H9 (cell line): ENCODE results near the gene MAP2K7. TPM values are rescaled to one million over a fixed set of nuclear protein-coding genes. Genes with fewer than 3 reads are reported as not detected.

Source experiments
- DNase-seq: peaks from one replicate; pipeline ENCODE4 v3.0.0-alpha.2; 2017
- H2AFZ ChIP-seq: one replicate; pipeline ENCODE4 v1.6.1; 2013; ENCODE audit warnings: mild to moderate bottlenecking, low read length, control low read depth, moderate library complexity
- H2AK5ac ChIP-seq: 2 replicates; pipeline ENCODE4 v1.6.1; 2013; ENCODE audit warnings: low read length, control low read depth, mixed read lengths; ENCODE audit not compliant: insufficient read length
- H2BK120ac ChIP-seq: one replicate; pipeline ENCODE4 v1.6.1; 2013; ENCODE audit warnings: low read depth, mild to moderate bottlenecking, low read length, control low read depth, inconsistent platforms; ENCODE audit not compliant: poor library complexity, severe bottlenecking
- H2BK12ac ChIP-seq: 2 replicates; pipeline ENCODE4 v1.6.1; 2013; ENCODE audit warnings: low read length, control low read depth, mixed read lengths, low read depth; ENCODE audit not compliant: insufficient read length
- H2BK15ac ChIP-seq: 2 replicates; pipeline ENCODE4 v1.6.1; 2013; ENCODE audit warnings: low read depth, low read length, control low read depth
- H2BK20ac ChIP-seq: one replicate; pipeline ENCODE4 v1.6.1; 2013; ENCODE audit warnings: low read depth, mild to moderate bottlenecking, low read length, control low read depth, inconsistent platforms; ENCODE audit not compliant: poor library complexity, severe bottlenecking
- H2BK5ac ChIP-seq: 2 replicates; pipeline ENCODE4 v1.6.1; 2013; ENCODE audit warnings: low read length, control low read depth, mixed read lengths; ENCODE audit not compliant: insufficient read length
- H3K14ac ChIP-seq: 2 replicates; pipeline ENCODE4 v1.6.1; 2013; ENCODE audit warnings: low read length, control low read depth; ENCODE audit not compliant: insufficient read depth
- H3K18ac ChIP-seq: 2 replicates; pipeline ENCODE4 v1.6.1; 2013; ENCODE audit warnings: low read depth, mild to moderate bottlenecking, mixed read lengths, low read length, control low read depth; ENCODE audit not compliant: insufficient read length
- H3K23ac ChIP-seq: 2 replicates; pipeline ENCODE4 v1.6.1; 2013; ENCODE audit warnings: low read length, control low read depth, mixed read lengths, low read depth; ENCODE audit not compliant: insufficient read length
- H3K23me2 ChIP-seq: 2 replicates; pipeline ENCODE4 v1.6.1; 2013; ENCODE audit warnings: low read depth, mild to moderate bottlenecking, mixed read lengths, low read length, control low read depth; ENCODE audit not compliant: insufficient read length, poor library complexity, severe bottlenecking
- H3K27ac ChIP-seq: 2 replicates; pipeline ENCODE4 v1.5.1; 2013; ENCODE audit warnings: low read length, control low read depth, mixed read lengths, low read depth; ENCODE audit not compliant: insufficient read length
- H3K27me3 ChIP-seq: 2 replicates; pipeline ENCODE4 v1.6.1; 2013; ENCODE audit warnings: low read length, control low read depth, inconsistent platforms; ENCODE audit not compliant: insufficient read depth
- H3K4ac ChIP-seq: 2 replicates; pipeline ENCODE4 v1.6.1; 2013; ENCODE audit warnings: low read depth, mild to moderate bottlenecking, control low read depth, inconsistent platforms, low read length, moderate library complexity
- H3K4me1 ChIP-seq: 2 replicates; pipeline ENCODE4 v1.6.1; 2013; ENCODE audit warnings: low read length, control low read depth, inconsistent platforms; ENCODE audit not compliant: insufficient read depth
- H3K4me2 ChIP-seq: 2 replicates; pipeline ENCODE4 v1.6.1; 2013; ENCODE audit warnings: low read length, control low read depth, mixed read lengths; ENCODE audit not compliant: insufficient read length, insufficient read depth
- H3K56ac ChIP-seq: 2 replicates; pipeline ENCODE4 v1.6.1; 2013; ENCODE audit warnings: low read depth, mild to moderate bottlenecking, mixed read lengths, low read length, control low read depth; ENCODE audit not compliant: insufficient read length
- H3K79me1 ChIP-seq: 2 replicates; pipeline ENCODE4 v1.6.1; 2013; ENCODE audit warnings: low read depth, mild to moderate bottlenecking, moderate library complexity, low read length, control low read depth, inconsistent platforms; ENCODE audit not compliant: insufficient read depth, poor library complexity, severe bottlenecking
- H3K79me2 ChIP-seq: 2 replicates; pipeline ENCODE4 v1.6.1; 2013; ENCODE audit warnings: low read length, control low read depth, inconsistent platforms; ENCODE audit not compliant: insufficient read depth
- H3K9ac ChIP-seq: 2 replicates; pipeline ENCODE4 v1.6.1; 2013; ENCODE audit warnings: low read length, control low read depth, mixed read lengths; ENCODE audit not compliant: insufficient read length; ENCODE audit errors: extremely low read depth
- H3K9me3 ChIP-seq: one replicate; pipeline ENCODE4 v1.6.1; 2013; ENCODE audit warnings: low read depth, low read length, inconsistent platforms; ENCODE audit not compliant: control insufficient read depth
- H3T11ph ChIP-seq: one replicate; pipeline ENCODE4 v1.6.1; 2013; ENCODE audit warnings: mild to moderate bottlenecking, low read length, control low read depth, inconsistent platforms
- H4K20me1 ChIP-seq: one replicate; pipeline ENCODE4 v1.6.1; 2013; ENCODE audit not compliant: control insufficient read depth, insufficient read length, insufficient read depth
- H4K5ac ChIP-seq: 2 replicates; pipeline ENCODE4 v1.6.1; 2013; ENCODE audit warnings: low read depth, mild to moderate bottlenecking, mixed read lengths, low read length, control low read depth; ENCODE audit not compliant: insufficient read length
- H4K8ac ChIP-seq: replicated peaks from 2 replicates; pipeline ENCODE4 v1.6.1; 2013; ENCODE audit warnings: low read length, control low read depth, mixed read lengths, low read depth; ENCODE audit not compliant: insufficient read length
- H4K91ac ChIP-seq: 2 replicates; pipeline ENCODE4 v1.6.1; 2013; ENCODE audit warnings: low read depth, mild to moderate bottlenecking, moderate library complexity, mixed read lengths, low read length, control low read depth; ENCODE audit not compliant: insufficient read length
- H3K27ac Mint-ChIP-seq, 3 experiments: 2 replicates in 2 of 3; 3 replicates in 1 of 3; pipeline ENCODE4 v1.8.0; 2020 to 2021; ENCODE audit warnings: mixed read lengths in 3 of 3, mild to moderate bottlenecking in 1 of 3, moderate library complexity in 1 of 3
- H3K27me3 Mint-ChIP-seq: 2 replicates; pipeline ENCODE4 v1.8.0; 2021; ENCODE audit warnings: low read depth, mild to moderate bottlenecking, moderate library complexity, mixed read lengths
- H3K36me3 Mint-ChIP-seq, 3 experiments: 2 replicates in 2 of 3; 3 replicates in 1 of 3; pipeline ENCODE4 v1.8.0; 2020 to 2021; ENCODE audit warnings: low read depth in 3 of 3, mixed read lengths in 3 of 3; ENCODE audit not compliant: insufficient read depth in 1 of 3
- H3K4me1 Mint-ChIP-seq, 2 experiments: 2 replicates each; pipeline ENCODE4 v1.8.0; 2020; ENCODE audit warnings: mixed read lengths in 2 of 2
- H3K4me3 Mint-ChIP-seq, 2 experiments: 2 replicates in 1 of 2; 3 replicates in 1 of 2; pipeline ENCODE4 v1.8.0; 2020 to 2021; ENCODE audit warnings: mild to moderate bottlenecking in 2 of 2, mixed read lengths in 2 of 2, moderate library complexity in 1 of 2
- H3K9me3 Mint-ChIP-seq, 2 experiments: 2 replicates in 1 of 2; 3 replicates in 1 of 2; pipeline ENCODE4 v1.8.0; 2020; ENCODE audit warnings: mild to moderate bottlenecking in 2 of 2, mixed read lengths in 2 of 2, moderate library complexity in 1 of 2
- WGBS: extraction: QIAGEN DNeasy Blood & Tissue Kit; methylation state at CpG from one replicate; pipeline ENCODE4 v1.1.7; 2013; ENCODE audit warnings: missing lambda C conversion rate, low lambda C conversion rate, mixed read lengths; ENCODE audit not compliant: insufficient read length; ENCODE audit errors: extremely low coverage; 5-methylcytosine and 5-hydroxymethylcytosine counted together
- total RNA-seq: library from RNA; stranded (reverse); gene quantifications from 2 replicates; pipeline ENCODE4 v1.2.1, GENCODE V29; 2021
- TF ChIP-seq, protein P1 (sequence below): fragments of 200-600 bp; sonication (generic); conservative IDR thresholded peaks from 3 replicates; pipeline ENCODE4 v1.8.0; 2021; ENCODE audit warnings: antibody characterized with exemption, mild to moderate bottlenecking

MAP2K7 gene
- total RNA-seq, 1 experiment from 2014 or later = 48.1 TPM

DNA sequence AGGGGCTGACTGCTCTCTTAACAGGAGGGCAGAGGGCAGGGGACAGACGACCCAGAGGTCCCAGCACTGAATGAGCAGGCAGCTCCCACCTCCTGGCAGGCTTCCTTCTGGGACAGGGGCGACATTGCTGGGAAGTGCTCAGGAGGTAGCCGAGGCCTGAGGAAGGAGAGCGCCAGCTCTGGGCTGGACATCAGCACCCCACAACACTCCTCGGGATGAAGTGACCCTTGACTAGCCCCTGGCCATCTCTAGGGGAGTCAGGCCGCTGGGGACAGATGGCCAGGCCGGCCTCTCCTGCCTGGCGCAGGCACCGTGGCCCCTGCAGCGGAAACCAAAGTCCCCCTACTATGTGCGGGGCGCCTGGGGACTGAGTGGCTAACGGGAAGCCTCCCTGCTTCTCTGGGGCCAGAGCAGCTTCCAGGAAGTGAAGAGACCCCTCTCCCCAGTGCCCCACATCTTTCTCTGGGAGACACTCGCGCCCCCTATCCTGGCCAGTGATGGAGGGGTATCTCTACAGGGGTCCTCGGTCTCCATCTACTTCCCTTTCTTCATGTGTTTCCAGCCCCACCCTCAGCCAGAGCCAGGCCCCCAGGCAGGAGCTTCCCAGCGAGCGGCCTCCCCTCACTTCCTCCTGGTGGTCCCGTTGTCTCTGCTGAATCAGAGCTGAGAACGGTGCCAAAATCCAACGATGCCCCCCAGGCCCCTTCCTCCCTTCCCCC lies 39.5 kb upstream of the MAP2K7 start:
- Histone ChIP-seq H2BK12ac (no peak overlapping the region), H3K56ac (no peak overlapping the region), H3K79me1 (no peaks in the 10 kb centered on the region), H4K20me1 (peaks cover 6% of the 10 kb centered on the region), H2BK20ac (no peak overlapping the region), H3K4me2 (no peak overlapping the region), H3K23me2 (peaks cover 20% of the 10 kb centered on the region), H2BK5ac (no peak overlapping the region), H3K23ac (no peak overlapping the region), H2BK15ac (no peak overlapping the region), H2BK120ac (no peak overlapping the region), H3K18ac (no peak overlapping the region), H4K91ac (no peak overlapping the region), H2AFZ (no peak overlapping the region), H3K14ac (no peak overlapping the region), H3K27ac (no peak overlapping the region), H3K27me3 (peaks cover 4% of the 10 kb centered on the region; the same call in 1 of the 2 replicates), H3K79me2 (no peaks in the 10 kb centered on the region), H3K9me3 (no peaks in the 10 kb centered on the region), H3T11ph (no peak overlapping the region), H4K8ac (no peak overlapping the region), H3K9ac (no peak overlapping the region), H2AK5ac (no peak overlapping the region), H3K4me1 (no peaks in the 10 kb centered on the region; the same call in 1 of the 2 replicates), H3K4ac (no peak overlapping the region), H4K5ac (no peak overlapping the region)
- peaks cover 10 to 40% of the 10 kb centered on the region in 2 experiments for H3K4me1 Mint-ChIP-seq
- H3K4me3 Mint-ChIP-seq = peak overlapping the region; percentile 45 to 71; a peak in 3 of 5 replicates
- no peak for DNase-seq
- no CpG with 5 or more reads among the region's 21 CpGs for WGBS
- H3K36me3 Mint-ChIP-seq = no peaks in the 10 kb centered on the region; a peak in 1 of 7 replicates
- TF ChIP-seq, protein P1, sequence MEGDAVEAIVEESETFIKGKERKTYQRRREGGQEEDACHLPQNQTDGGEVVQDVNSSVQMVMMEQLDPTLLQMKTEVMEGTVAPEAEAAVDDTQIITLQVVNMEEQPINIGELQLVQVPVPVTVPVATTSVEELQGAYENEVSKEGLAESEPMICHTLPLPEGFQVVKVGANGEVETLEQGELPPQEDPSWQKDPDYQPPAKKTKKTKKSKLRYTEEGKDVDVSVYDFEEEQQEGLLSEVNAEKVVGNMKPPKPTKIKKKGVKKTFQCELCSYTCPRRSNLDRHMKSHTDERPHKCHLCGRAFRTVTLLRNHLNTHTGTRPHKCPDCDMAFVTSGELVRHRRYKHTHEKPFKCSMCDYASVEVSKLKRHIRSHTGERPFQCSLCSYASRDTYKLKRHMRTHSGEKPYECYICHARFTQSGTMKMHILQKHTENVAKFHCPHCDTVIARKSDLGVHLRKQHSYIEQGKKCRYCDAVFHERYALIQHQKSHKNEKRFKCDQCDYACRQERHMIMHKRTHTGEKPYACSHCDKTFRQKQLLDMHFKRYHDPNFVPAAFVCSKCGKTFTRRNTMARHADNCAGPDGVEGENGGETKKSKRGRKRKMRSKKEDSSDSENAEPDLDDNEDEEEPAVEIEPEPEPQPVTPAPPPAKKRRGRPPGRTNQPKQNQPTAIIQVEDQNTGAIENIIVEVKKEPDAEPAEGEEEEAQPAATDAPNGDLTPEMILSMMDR = no peak
- peaks cover 60% of the 10 kb centered on the region for H3K27me3 Mint-ChIP-seq
- no peaks in the 10 kb centered on the region for H3K9me3 Mint-ChIP-seq
- H3K27ac Mint-ChIP-seq = no peak overlapping the region
